ENCODE measurements around the gene OSMR.
"Not testable (repeated sequence)": the region's sequence is repeated elsewhere in the genome, so short reads cannot be mapped to it uniquely, and the experiment has no call there.

The OSMR gene

DNA sequence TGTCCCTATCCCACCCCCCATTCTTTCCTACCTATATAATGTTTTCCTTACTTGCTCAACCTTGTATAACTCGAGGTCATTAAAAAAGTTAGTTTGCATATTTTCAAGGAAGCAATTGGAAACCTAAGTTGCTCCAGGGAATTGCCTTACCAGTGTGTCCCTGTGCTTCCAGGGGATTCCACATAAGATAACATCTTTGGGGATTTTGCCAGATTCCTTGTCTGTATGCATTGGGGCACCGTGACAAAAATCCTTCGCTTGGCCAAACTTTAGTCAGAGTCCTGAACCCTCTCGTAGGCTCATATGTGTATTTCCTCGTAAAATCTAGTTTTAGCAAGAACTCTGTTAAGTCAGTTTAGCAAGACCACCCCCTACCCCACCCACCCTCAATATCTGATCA lies 14.7 kb upstream of the OSMR start:
- DNase-seq = no peak

DNA sequence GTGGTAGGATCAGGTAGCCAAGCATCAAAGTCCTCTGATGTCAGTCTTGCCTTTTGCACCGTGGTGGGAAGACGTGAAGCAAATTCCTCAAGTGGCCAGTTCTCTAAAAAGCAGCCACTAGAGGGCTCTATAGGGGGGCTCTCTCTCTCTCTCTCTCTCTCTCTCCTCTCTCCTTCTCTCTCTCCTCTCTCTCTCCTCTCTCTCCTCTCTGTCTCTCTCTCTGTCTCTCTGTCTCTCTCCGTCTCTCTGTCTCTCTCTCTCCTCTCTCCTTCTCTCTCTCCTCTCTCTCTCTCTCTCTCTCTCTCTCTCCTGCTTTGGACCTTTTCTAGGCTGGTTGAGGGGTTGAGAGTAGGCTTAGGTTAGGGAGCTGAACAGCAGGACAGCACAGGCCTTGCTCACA lies 13.9 kb upstream of the OSMR start:
- DNase-seq = no peak

DNA sequence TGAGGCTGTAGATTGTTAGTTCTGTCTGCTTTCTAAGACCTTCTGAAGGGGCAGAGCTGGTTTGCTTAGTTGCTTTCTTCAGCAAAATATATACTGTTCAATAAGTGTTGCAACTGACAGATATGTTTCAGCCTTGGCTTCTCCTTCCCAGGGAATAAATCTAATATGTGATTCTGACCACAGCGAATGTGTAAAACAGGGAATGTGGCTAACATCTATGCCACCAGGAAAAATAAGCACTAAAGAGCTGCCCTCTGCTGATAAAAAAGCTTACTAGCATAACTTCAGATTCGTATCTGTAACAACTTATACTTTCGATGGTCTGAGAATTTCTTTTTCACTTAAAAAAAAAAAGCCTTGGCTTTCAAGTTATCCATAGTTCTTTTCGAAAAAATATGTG lies 13.0 kb upstream of the OSMR start:
- DNase-seq = no peak

DNA sequence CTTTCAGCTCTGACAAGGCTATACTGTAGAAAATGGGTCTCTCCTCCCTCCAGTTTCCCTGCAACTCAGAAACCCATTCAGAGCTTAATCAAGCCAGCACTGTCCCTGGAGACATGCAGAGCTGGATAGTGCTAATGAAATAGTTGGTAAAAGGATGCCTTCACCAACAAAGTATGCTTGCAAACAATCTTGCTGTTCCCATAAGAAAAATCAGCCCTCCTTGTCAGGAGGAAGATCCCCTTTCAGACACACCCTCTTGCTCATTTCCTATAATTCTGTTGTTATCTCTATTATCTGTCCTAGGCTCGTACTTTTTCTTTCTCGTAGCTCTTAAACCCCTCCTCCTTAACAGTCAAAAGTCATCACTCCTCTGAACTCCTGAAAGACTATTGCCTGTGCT lies 9.9 kb upstream of the OSMR start:
- DNase-seq = no peak

DNA sequence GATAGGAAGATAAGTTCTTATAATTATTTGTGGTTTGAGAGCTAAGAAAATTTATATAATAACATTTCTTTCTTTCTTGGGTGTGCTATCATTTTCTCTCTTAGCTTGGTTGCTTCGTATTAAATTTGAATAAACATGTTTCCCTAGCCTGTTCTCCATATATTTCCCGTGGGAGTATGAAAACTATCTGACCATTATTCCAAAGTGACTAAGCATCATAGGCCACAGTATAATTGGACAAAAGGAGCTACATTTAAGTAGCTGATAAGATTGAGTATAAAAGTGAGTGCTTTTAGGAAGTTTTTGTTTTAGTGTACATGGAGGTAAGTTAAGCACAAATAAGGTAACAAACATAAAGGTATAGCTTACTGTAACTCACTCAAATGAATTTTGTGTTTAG lies 8.4 kb upstream of the OSMR start:
- no peak for DNase-seq

DNA sequence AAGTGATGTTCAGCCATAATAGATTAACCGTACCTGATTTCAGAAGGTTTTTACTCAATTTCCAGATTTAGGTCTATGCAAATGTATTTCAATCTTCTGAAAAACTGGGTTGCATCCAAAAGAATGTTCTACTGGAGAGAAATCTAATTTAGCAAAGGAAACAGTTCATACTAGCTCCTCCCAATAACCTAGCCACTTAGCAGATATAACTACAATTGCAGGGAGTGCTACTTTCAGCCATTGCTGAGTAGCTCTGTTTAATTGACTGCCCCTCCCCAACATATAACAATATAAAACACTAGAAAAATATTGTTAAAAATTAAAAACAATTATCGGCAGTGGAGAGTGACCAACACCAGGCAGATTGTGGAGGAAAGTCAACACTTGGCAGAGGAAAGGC lies 7.9 kb upstream of the OSMR start:
- DNase-seq = no peak

DNA sequence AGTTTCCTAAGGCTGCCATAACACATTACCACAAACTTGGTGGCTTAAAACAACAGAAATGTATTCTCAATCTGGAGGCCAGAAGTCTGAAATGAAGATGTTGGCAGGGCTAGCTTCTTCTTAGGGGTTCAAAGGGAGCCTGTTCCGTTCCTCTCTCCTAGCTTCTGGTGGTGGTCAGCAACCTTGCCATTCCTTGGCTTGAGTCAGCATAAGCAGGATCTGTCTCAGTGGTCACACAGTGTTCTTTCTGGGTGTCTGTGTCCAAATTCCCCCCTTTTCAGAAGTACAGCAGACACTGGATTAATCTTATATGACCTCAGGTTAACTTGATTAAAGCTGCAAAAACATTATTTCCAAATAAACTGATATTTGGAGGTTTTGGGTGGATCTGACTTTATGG lies 2.1 kb upstream of the OSMR start:
- DNase-seq = no peak

DNA sequence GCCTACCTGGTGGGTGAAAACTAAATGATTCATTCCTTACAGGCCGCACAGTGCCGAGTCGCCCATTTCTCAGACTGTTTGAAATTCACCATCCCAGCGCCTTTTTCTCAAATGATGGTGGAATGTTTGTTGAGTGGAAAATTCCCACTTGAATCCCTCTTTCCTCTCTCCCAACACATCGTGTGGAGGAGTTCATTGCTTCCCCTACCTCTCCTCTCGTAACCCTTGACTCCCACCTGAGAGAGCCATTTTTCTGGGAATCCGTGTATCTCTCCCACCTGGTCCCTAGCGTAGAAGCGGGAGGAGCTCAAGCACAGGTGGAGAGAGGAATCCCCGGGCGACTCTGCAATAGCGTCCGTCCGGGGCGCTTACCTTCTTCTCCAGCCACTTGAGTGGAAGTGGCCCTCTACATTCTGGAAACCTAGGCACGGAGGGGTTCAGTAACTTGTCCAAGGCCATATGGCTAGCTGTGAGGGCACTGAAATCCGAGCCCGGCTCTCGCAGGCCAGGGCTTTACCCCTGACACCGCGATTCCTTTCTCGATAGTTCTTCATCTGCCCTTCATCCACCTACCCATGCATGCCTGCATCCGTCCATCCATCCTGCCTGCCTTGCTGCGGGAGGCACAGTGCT lies 683 bp downstream of the OSMR start:
- DNase-seq = no peak

DNA sequence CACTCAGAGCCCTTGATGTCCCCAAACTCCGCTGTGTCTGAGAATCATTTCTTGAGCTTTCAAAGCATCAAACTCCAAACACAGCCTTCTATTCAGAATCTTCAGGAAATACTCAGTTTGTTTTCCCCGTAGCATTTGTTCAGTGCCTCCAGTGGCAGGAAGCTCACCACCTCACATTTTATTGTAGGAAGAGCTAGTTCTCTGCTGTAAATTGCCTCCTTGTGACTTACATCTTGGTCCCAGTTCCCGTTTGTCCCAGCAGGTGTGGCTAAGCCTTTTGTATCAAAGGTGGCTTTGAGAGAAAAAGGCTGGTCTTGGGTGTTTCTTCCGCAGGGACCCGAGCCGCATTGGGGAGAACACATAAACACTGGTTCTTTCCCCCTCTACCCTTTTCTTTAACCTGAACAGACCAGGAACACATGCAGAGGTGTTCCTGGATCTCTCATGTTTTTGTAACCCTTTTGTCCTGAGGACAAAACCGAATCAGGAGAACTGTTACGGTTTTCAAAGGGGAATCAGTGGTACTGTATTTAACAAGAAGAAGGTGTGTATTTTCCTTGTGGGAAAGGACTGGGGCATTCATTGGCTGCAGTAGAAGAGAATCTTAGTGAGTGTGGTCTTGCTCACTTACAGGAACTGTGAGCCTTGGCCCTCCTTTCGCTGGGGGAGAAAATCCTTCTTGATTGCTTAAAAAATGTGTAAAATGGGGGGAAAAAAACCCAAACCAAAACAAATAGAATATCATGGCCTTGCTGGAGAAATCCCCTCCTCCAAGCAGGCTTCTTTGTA lies 1.9 kb downstream of the OSMR start:
- no peak for DNase-seq

DNA sequence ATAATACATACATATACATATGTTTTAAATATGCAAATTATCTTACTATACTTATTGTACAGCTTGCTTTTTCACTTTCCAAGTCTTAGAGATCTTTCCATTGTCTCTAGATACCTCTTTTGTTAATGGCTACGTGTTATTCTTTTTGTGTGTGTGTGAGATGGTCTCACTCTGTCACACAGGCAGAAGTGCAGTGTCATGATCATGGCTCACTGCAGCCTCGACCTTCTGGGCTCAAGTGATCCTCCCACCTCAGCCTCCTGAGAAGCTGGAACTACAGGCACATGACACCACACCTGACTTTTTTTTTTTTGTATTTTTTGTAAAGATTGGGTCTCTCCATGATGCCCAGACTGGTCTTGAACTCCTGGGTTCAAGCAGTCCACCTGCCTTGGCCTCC lies 2.8 kb downstream of the OSMR start:
- DNase-seq = no peak

DNA sequence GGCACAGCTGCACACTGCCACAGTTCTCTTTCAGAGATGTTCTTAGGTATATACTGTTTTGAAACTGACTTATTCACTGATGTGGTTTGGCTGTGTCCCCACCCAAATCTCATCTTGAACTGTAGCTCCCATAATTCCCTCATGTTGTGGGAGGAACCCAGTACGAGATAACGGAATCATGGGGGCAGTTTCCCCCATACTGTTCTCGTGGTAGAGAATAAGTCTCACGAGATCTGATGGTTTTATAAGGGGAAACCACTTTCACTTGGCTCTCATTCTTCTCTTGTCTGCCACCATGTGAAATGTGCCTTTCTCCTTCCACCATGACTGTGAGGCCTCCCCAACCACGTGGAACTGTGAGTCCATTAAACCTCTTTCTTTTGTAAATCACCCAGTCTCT lies 5.8 kb downstream of the OSMR start:
- not testable (repeated sequence) for DNase-seq

DNA sequence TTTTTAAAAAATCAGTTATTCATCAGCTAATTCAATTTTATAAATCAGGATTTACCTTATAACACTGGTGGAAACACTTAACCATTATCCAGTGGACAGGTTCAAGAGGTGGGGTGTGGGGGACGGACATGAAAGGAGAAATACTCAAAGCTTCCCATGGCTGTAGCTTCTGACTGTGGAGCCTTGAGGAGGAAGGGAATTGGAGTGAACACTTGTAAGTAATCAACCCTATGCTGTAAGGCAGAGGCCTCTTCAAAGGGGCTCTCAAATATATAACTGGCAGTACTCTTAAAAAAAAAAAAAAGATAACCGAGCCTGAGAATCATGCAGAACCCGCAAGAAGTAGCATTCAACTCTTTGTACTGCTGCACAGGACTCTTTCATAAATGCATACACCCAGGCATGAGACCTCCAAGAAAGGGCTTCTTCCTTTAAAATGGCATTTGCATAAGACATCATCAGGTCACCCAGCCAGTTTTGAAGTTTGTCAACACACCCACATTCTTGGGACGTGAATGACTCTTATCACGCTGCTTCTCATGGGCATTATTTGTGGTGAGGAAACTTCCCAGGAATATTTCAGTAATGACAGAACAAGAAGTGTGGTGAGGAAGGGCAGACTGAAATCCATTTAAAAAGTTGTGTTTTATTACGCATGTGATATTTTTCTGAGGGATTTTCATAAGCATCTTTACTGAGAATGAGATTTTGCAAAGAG lies 8.1 kb downstream of the OSMR start:
- no peak for DNase-seq

DNA sequence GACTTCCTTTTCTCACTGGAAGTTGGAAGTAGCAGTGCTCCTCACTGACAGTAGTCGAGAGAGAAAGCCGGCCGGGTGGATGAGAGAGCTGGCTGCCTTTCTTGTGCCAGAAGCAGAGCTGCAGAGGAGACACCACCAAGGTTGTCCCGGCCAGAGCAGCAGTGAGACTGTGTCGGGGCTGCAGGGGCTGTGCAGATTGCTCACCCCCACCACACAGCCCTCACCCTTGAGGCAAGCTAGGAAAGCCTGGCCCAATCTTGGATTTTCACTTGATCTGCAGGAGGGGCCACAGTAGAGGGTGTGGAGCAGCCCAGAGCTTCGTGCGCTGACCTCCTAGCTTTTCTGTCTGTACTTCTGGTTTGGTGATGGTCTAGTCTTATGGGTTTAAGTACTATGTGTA lies 9.1 kb downstream of the OSMR start:
- DNase-seq = no peak

DNA sequence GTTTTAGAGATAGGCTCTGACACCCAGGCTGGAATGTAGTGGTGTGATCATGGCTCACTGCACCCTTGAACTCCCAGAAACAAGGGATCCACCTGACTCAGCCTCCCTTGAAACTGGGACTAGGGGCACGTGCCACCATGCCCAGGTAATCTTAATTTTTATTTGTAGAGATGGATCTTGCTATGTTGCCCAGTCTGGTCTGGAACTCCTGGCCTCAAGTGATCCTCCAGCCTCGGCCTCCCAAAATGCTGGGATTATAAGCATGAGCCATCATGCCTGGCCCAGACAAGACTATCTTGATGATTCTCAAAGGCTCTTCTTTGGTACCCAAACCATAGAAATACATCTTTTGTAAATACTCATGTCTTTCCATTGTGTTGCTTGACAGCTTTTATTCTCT lies 10.8 kb downstream of the OSMR start:
- no peak for DNase-seq

DNA sequence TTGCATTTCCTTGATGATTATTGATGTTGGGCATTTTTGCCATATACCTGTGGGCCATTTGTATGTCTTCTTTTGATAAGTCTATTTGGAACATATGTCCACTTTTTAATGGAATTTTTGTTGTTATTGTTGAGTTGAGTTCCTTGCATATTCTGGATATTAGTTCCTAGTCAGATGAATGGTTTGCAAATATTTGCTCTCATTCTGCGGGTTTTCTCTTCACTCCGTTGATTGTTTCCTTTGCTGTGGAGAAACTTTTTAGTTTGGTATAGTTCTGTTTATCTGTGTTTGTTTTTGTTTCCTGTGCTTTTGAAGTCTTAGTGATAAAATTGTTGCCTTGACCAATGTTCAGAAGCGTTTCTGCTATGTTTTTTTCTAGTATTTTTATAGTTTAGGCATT lies 13.0 kb downstream of the OSMR start:
- no peak for DNase-seq

DNA sequence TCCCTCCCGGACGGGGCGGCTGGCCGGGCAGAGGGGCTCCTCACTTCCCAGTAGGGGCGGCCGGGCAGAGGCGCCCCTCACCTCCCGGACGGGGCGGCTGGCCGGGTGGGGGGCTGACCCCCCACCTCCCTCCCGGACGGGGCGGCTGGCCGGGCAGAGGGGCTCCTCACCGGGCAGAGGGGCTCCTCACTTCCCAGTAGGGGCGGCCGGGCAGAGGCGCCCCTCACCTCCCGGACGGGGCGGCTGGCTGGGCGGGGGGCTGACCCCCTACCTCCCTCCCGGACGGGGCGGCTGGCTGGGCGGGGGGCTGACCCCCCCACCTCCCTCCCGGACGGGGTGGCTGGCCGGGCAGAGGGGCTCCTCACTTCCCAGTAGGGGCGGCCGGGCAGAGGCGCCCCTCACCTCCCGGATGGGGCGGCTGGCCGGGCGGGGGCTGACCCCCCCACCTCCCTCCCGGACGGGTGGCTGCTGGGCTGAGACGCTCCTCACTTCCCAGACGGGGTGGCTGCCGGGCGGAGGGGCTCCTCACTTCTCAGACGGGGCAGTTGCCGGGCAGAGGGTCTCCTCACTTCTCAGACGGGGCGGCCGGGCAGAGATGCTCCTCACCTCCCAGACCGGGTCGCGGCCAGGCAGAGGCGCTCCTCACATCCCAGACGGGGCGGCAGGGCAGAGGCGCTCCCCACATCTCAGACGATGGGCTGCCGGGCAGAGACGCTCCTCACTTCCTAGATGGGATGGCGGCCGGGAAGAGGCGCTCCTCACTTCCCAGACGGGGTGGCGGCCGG lies 16.4 kb downstream of the OSMR start:
- DNase-seq = not testable (repeated sequence)

DNA sequence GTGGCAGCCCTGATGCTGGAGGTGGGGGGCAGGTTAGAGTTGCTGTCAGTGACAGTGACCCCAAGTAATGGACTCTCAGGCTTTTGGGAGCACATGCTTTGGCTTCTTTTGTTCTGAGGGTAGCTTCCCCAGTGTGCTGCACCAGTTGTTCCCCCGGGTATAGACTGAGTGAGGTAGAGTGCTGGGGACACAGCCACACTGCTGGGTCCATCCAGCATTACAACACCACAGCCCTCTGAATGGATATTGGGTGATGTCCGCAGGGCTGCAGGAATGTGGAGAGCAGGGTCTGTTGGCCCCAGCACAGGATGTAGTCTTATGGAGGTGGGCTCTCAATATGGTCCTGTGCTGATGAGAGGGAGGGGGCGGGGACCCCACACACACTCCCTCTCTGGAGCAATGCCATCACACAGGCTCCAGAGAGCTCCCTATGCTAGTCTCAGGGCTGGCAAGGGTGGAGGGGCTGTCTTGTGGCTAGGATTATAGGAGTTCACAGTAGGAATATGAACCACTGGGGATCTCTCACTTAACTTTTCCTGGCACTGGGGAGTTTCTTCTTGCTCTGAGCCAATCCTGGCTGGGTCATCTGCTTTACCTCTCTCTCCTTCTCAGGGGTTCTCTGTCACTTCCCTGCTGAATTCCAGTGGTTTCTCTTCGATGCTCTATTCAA lies 20.7 kb downstream of the OSMR start:
- no peak for DNase-seq

DNA sequence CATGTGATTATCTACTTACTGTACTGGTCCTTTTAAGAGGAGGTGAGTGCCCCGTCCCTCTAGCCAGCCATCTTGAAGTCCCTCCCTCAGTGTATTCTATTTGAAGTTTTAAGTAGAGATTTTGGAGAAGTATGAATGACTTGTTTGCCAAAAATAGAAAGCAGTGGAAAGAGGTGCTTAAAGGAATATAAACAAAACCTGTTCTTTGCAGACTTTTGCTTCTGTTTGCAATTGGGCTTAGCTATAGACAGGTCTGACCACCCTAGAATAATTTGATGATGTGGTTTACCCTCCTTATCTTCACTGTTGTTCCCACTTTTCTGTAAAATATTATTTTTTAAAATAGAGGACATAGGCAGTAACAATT lies 21.2 kb downstream of the OSMR start:
- DNase-seq = no peak

DNA sequence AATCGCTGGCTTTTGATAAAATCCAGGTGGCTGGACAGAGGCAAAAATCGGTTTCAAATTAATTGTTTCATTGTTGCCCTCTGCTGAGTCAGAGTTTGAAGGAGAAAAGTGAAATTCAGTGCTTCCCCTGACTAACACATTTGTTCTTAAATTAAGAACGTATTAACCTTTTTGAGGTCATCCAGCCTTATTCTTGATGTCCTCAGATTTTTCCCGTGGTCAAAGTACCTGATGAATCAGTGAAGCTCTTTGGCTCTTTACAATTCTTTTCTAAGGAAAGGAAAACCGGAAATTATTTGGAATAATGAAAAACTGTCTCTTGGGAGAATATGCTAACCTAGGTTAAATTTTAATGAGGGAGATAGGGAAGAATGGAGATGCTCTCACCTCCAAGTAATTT lies 21.6 kb downstream of the OSMR start:
- no peak for DNase-seq

DNA sequence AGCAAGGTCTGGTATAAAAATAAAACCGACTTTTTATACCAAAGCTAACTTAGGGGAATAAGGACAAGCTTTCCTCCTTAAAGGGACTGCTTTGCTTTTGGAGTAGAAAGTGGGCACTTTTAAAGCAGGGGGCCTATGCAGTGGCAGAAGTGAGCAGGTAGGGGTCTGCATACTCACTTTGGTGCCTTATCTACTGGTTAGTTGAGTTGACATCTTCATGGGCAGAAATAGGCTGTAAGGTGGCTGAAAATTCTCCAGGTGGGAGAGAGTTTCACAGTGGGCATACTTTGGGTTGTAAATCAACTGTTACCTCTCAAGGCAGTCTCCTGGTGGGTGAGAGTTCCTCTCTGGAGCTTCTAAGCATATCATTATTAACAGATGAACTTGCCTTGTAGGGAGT lies 24.8 kb downstream of the OSMR start:
- DNase-seq = no peak

DNA sequence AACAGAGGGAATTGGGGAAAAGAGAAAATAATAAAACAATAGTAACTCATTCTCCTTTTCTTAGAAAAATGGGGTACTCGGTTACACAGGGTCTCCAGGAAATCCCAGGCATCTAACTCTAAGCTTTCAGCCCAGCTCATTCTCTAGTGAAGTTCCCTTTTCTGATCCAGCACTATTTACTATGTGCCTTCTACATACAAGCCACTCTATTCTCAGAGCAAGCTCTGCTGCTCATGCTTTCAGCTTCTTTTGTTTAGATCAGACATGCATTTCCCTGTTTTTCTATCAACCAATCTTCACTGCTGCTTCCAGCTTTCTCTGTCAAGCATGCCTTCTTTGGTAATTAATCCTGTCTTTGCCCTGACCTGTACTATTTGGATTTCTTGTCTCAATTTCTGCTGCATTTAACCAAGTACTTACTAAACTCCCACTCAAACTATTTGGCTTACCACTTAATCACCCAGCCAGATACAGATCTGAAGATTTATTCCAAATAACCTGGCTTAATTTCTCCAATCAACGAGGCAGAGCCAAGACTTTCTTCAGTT lies 25.3 kb downstream of the OSMR start:
- no peak for DNase-seq

DNA sequence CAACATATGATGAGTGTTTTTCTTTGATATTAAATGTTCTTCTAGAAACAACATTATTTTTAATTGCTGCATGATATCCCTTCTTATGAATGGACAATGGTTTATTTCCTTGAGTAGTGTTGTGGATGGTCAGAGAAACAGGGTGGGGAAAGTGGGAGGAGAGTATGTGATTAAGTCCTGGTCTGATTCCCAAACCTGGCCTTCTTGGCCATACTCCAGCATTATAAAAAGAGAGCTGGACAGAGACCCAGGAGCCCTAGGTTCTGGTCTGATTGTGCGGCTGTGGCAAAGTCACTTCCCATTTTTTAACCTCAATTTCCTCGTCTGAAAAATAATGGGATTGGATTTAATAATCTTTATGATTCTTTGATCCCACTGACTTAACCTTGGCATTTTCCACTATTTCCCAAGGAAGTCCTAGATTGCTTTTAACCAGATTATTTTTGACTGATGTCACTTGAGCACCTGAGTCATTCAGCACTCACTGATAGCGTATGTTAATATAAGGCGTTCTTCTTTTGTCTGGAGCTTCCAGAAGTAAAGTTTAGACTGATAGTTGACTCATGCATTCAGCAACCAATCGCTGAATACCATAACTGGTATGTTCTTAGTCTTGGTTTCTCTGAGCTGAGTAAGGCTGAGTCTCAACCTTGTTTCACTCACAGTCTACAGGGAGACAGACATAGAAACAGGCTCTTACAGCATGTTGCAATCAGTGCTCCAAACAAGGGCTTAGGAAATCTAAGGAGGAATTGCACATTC lies 26.2 kb downstream of the OSMR start:
- no peak for DNase-seq

Measured in SHP77 treated with DMSO at 0.1 percent for 48 hours (cell line).